SKM-1 treated with dmso at 0.1 percent for 144 hours (cell line): ENCODE measurements around the gene HTR2B.
"Not testable (repeated sequence)": the region's sequence is repeated elsewhere in the genome, so short reads cannot be mapped to it uniquely, and the experiment has no call there.

Source experiments
- DNase-seq: peaks from one replicate; lab custom pipeline; 2025; ENCODE audit not compliant: unreplicated experiment; lab: John Stamatoyannopoulos, UW

HTR2B gene

DNA sequence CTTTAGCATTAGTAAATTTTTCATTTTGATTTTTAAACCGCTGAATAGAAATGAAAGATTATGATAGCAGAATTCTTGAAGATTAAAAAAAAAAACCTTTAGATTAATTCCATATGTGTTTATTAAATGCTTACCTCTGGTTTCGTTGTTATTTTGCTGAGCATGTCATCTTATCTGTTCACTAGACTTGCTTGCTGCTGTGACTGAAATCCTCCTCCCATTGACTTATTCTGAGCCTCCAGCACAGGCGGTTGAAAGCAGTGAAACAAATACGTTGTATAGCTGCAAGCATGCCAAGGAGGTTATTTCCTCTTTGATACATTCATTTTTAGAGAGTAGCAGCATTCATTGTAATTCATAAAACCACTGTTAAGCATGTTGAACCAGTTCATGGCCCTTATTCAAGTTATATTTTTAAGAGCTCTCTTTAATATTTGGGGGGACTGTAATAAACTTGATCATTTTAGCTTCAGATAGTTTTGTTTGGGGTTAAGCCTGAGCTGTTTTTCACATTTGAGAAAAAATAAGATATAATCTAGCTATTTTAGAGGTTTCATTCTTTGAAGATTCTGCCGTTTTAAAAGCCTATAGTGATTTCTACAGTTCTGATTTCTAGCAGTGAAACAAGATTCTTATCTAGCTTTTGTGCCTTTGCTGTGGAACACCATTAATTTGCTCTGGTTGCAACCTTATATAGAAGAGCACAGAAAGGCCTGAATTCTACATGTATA, at the start of gene HTR2B:
Gene HTR2B, minus strand, starts transcription at position 205 of the 731 bp plus-strand sequence. CDS start 1,278 bp downstream, outside the sequence.
- no peak for DNase-seq

DNA sequence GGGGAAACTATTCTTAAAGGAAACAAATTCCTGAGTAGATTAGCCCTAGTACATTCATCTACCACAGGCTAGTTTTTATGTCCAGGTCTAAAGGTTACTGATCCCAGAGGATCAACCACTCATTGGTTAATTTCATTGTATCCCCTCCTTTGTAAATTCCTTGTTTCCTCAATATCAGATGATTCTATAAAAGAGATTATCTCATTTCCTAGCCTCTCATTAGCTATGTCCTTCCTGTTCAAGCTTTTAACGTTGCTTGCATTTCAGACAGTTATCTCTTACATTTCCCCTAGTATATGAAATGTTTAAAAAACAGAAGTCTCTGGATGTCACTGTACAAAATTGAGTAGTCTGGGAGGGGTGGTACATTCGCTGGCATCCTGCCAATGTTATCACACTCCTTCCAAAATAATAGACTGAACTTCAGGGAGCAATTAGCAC, 49.4 kb upstream of the HTR2B start:
- no peak for DNase-seq

DNA sequence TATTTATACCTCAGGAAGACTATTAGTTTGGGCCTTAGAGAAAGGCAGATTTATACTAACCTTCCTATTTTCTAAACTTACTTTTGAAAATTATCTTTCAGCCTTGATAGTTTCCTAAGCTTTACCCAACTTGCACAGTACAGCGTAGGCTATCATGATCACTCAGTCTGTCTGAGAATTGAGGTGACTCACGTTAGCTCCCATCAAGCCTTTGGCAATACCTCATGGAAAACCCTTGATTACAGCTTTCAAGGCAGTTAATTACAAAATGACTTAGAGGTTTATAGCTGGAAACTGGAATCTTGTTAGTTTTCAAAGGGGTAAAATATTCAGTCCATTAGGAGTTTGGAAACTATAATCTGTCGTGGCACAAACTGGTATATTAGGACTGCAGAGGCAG, 47.2 kb upstream of the HTR2B start:
- DNase-seq = no peak

DNA sequence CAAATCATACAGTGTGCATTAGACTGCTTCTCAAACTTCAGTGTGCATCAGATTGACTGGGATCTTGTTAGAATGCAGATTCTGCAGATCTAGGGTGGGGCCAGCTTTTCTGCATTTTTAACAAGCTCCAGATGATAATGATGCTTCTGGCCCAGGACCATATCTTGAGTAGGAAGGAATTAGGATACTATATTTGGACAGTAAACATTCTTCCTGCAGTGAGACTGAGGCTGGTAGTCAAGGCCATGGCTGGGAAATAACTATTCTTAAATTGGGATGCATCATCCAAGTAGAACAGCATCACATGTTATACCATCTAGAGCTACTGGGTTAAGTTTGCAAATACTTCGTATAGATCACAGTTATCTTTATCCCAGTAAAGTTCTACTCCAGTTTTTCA, 45.2 kb upstream of the HTR2B start:
- DNase-seq = no peak

DNA sequence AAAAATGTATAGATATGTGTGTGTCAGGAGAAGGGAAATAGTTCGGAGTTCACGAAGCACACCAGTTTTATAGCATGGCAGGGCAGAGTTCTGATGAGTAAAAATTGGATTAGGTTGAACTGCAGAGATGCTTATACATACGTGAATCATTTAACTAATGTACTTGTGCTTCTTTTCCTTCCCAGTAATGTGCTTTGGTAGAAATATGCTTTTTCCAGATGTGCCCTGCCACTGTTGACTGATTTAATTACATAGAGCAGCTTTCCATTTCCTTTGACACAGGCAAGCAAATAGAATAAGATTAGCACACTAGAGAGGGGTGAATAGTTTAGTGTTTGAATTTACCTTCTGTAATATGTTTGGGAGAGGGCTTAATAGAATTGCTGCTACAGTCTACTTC, 44.6 kb upstream of the HTR2B start:
- DNase-seq = no peak

DNA sequence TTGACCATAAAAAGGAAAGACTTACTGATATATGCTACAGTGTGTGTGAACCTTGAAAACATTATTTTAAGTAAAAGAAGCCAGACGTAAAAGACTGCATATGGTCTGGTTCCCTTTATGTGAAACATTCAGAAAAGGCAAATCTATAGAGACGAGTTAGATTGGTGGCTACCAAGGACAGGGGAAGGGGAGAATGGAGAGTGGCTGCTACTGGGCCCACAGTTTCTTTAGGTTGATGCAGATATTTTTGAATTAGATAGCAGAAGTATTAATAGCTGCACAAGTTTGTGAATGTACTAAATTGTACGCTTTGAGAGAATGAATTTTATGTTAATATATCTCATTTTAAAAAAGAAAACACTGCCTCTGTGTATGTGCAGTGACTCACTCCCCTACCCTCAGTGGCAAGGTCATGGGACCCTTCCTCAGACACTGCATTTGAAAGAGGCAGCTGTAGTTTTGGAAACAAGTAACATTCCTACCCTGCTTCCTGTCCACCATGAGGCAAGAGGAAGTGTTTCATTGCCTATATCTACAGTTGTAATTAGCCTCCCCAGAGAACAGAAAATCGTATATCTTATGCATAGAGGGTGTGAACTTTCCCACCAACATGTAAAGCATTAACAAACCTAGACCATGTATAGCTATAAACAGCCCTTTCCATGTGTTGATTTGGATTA, 43.8 kb upstream of the HTR2B start:
- DNase-seq = peak; percentile 20

DNA sequence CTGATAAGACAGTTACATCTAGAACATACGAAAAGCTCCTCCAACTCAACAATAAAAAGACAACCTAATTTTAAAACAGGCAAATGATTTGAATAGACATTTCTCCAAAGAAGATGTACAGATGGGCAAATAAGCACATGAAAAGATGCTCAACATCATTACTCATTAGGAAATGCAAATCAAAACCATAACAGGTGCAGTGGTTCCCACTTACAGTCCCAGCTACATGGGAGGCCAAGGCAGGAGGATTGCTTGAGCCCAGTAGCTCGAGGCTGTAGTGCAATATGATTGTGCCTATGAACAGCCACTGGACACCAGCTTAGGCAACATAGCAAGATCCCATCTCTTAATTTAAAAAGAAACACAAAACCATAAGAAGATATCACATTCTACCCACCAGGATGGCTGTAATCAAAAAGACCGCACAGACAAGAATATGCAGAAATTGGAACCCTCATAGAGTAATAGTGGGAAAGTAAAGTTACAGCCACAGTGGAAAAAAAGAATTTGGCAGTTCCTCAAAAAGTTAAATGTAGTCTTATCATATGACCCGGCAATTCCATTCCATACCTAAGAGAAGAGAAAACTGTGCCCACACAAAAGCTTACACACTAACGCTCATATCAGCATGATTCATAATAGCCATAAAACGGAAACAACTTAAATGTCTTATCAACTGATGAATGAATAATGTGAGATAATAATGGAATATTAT, 43.1 kb upstream of the HTR2B start:
- no peak for DNase-seq

DNA sequence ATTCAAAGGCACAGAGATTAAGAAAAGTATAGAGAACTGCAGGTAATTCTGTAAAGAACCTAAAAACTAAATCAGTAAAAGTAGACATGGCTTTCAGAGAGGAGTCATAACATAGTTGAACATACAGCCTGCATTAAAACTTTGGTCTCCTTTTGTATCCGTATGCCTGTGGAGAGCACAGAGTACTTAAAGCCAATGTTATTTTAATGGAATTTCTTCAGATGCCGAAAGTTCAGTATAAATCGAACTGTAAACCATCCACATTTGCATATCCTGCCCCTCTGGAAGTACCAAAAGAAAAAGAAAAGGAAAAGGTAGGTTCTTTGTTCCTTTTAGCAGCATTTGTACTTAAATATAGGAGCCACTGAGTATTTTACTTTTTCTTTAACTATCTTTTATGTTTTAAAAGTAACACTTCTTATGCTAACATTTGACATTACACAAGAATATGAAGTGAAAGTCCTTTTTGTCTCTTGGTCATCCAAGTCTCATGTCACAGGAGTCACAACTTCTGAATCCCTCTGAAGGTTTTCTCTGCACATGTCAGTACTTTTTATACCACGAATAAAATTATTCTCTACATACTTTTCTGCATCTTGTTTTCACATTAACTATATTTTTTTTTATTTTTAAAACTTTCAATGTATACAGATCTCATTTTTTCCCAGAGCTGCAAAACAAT, 38.7 kb upstream of the HTR2B start:
- no peak for DNase-seq

DNA sequence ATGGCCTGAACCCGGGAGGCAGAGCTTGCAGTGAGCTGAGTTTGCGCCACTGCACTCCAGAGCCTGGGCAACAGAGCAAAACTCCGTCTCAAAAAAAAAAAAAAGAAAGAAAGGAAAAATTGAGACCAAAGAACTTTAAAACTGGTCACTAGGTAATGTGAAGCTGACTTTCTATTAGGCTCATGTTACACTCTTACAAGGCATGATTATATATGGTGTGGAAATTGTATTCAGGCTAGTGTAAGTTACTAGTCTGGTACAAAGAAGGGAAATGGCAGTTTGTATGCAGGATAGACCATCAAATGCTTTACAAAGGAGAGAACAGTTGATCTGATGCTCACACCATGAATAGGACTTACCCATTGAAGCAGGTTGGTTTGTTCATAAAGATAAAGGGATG, 38.2 kb upstream of the HTR2B start:
- DNase-seq = no peak

DNA sequence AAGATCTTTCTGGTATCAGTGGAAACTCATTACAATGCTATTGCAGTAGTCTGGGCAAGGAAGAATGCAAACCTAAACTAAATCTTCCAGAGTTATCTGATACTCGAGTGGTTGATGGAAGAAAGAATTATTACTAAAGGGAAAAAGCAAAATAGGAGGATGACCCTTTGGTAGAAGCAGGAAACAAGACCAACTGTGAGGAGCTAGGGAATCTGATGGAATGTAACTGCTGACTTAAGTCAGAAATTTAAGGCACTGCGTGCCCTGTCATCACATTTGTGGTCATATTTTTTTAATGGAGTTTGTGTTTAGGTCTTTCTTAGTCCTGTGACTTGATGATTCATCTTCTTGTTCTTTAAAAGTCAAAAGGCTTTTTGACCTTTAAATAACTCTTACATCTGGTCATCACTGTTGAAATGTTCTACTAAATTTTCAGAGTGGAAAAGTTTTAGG, 37.1 kb upstream of the HTR2B start:
- no peak for DNase-seq

DNA sequence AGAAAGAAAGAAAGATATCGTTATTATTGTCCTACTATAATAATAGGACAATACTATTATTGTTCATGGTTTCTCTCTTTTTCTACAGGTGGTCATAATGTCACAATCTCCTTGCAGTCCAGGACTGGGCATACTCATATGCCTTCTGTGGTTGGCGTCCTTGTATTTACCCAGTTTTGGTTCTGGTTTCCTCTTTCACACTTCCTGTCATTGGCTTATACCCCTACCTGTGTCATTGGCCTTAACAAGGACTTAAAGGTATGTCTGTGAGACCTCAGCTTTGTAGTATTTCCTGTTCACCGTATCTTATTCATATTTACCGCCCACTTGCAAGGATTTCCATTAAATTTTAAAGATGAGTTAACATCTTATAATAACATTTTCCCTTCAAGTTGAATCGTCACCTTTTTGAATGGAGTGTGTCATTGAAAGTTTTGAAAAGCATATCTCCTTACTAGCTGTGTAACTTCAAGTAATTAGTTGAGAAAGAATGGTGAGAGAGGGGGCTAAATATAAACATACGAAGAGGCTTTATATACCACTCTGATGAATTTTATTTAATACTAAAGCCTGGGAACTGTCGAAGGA, 36.5 kb upstream of the HTR2B start:
- no peak for DNase-seq

DNA sequence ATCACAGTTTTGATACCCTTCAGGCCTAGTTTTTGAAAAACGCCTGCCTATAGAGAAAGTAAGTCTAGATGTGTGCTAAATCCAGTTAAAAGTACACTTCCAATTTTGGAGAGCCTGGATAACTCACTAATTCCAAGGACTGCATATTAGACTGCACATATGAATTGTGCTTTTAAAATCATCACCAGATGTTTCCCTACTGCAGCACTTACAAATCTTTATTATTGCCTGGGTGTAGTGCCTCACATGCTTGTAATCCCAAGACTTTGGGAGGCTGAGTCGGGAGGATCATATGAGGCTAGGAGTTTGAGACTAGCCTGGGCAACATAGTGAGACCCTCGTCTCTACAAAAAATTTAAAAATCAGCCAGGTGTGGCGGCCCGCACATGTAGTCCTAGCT, 35.9 kb upstream of the HTR2B start:
- no peak for DNase-seq

DNA sequence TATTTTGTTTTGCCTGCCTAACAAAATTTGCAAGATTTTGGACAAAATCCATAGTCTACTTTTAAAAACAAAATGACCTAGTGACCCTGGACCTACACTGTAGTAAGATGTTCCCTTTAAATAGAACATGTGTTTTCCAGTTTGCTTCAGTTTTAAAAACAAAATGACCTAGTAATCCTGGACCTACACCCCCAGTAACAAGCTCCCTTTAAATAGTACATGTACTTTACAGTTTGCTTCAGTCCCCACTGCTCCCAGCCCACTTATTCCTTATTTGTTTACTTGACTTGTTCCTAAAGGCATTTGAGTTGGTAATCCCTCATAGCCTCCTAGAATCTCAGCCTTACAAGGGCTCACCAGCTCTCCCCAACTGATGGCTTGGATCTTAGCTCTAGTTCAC, 34.5 kb upstream of the HTR2B start:
- no peak for DNase-seq

DNA sequence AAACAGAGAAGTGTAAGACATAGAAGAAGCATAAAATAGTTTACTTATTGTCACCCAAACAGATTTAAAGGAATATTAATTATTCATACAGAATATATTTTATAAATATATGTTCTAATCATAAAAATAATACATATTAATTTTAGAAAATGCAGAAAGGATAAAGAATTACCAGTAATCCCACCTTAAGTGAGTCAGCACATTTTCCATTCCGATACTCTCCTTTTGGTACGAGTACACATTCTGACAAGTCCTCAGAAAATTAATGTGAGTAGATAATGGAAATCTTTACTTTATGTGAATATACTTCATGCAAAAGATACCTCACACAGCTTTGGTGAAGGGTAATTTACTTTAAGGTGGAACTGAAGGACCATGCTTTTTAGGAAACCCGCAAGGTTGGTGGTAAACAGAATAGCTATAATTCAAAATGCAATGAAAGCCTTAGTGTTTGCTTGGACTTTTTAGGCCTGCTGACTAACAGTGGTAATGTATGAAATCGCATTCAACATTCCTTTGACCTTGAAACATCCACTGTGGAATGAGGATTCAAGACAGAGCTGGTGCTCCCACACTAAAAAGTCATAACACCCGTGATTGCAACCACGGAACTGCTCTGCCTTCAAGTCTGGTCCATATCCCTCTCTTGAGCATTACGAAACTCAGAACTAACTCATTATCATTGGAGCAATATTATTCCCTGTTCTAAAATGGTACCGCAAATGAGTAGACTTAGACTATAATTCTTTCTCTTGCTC, 28.1 kb upstream of the HTR2B start:
- no peak for DNase-seq

DNA sequence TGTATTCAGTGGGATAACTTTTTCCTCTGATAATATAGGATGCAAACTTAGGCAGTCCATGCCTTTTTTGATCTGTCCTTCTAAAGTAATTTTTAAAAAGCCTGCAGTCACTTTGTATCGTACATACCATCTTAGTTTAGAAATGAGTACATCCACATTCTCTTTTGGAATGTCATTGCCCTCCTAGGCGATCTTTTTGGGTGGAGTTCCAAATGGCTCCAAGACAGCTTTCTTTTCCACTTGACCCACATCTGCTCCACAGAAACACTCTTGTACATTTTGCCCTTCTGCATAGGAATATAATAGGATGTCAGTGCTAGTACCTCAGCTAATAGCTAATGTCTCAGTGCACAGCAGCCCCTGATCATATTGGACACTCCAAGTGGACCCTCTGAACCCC, 21.8 kb upstream of the HTR2B start:
- DNase-seq = no peak

DNA sequence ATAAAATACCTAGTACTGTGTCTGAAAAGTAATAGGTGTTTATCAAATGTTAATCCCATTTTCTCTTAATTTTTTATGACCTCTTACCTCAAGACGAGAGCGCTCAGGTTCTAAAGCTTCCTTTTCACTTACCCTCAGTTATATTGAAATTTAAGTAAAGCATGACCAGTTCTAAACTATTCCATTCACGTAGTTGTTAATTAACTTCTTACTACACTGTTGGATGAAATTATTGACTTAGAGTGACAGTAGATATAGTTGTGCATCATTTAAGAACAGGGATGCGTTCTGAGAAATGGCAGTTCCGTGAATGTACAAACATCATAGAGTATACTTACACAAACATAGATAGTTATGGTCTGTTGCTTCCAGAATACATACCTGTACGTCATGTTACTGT, 20.1 kb upstream of the HTR2B start:
- no peak for DNase-seq

DNA sequence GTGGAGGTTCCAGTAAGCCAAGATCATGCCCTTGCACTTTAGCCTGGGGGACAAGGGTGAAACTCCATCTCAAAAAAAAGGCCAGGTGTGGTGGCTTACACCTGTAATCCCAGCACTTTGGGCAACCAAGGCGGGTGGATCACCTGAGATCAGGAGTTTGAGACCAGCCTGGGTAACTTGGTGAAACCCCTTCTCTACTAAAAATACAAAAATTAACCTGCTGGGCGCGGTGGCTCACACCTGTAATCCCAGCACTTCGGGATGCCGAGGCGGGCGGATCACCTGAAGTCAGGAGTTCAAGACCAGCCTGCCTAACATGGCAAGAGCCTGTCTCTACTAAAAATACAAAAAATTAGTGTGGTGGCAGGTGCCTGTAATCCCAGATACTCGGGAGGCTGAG, 16.0 kb upstream of the HTR2B start:
- DNase-seq = not testable (repeated sequence)

DNA sequence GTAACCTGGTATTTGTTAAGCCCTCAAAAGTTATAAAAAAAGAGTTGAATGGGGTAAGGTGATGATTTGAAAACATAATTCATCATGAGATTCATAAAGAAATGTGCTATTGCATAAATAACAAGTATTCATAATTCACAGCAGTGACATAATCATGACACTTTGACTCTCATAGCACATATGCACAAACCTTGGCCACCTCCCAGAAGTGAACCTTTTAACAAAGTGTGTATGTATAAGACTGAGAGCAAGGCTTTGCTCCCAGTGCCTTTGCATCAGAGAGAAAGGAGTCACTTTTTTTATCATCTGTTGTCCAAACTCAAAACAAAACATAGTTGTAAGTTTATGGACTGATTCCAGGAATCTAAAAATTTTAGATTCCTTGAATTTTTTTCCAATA, 15.0 kb upstream of the HTR2B start:
- DNase-seq = no peak

DNA sequence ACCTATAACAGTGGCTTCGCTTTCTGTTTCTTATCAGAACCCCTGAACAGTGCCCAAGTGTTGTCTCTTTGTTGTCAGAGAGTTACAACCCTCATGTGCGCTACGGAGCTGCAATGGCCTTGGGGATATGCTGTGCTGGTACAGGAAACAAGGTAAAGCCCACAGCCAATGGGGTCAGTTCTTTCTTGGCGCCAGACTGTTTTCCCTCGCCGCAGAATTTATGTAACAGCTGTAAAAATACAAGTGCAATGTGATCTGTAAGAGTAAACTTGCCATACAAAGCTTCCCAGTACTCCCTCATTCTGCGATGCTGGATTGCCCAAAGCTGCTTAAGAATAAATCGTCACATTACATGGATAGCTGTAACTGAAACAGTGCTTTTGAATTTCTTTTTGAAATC, 13.9 kb upstream of the HTR2B start:
- no peak for DNase-seq

DNA sequence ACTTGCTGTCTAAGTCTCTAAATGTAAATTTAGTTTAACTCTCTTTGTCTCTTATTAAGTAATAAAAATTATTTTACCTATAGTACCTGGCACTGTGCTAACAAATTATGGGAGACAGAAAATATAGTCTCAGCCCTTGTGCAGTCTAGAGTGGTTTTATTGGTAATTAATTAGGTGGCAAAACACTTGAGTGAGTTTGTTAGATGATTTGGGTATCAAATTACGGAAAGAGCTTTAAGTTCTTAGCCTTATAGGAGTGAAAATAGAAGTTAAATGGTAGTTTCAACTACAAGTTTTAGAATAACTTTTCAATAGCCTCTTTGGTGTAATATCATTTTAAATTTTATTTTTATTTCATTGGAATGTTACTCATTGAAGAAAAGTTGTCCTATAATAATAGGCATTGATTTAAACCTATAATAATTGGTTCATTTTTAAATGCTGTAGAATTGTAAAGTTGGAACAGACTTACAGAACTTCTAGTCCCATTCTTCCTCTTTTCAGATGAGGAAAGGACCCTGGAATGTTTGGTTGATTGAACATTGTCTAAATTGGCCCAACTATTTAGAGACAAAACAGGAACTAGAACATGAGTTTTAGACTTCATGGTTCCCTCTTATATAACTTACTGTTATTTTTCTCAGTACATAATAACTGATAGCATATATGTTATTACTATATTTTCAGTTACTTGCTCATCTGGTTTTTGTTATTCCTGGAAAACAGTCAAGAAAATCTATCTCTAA, 10.2 kb upstream of the HTR2B start:
- peak; percentile 81 for DNase-seq
